ENCODE data around the gene CCDC87. TPM values are rescaled to one million over a fixed set of nuclear protein-coding genes. Genes with fewer than 3 reads are reported as not detected.
A peak's percentile ranks its signal among the peaks of the same experiment; 100 is the strongest.
"Not testable (repeated sequence)": the region's sequence is repeated elsewhere in the genome, so short reads cannot be mapped to it uniquely, and the experiment has no call there.

CCDC87 gene
- total RNA-seq, 1 experiment from 2014 or later = 2.0 TPM

DNA sequence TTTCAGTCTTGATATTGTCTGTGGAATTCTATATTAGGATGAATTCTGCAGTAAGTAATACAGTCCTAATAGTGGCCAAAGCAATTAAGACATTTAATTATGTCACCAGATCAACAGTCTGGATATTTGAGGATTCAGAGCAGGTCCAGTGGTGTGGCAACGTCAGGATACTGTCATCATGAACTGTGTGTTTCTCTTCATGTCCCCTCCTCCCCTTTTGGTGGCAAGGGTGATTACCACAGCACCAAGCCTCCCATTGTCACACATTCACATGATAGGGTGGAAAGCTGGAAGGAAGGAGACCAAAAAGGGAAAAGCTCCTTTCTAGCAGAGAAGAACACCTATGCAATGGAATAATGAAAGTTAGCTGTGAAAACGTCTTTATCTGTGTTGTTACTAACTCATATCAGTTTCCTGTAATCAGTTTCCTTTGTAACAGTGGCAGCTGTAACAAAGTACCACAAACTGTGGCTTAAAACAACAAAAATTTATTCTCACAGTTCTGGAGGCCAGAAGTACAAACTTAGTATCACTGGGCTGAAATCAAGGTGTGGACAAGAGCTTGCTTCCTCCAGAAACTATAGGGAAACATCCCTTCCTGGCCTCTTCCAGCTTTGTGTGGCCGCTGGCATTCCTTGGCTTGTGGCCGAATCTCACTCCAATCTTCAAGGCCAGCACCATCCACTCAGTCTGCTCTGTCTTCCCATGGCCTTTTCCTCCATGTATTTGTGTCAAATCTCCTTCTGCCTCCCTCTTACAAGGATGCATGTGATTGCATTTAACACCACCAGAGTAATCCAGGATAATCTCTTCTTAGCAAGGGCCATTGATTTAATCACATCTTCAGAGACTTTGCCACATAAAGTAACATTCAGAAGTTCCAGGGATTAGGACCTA, 17.1 kb upstream of the CCDC87 start:
- DNase-seq (ENCODE audit: low read depth, low spot score) = no peak
- ATAC-seq = no peak
- BruUV-seq (replicated peaks) = TSS peak; percentile 46
- Histone ChIP-seq H3K4me3 (ENCODE audit: low read depth in 2 of 2, low read length in 2 of 2) (no peak overlapping the region), H3K27ac (ENCODE audit: low read length) (no peak overlapping the region), H3K4me1 (ENCODE audit: control insufficient read depth, insufficient read depth, low read length) (no peaks in the 10 kb centered on the region), H3K36me3 (ENCODE audit: control insufficient read depth, insufficient read depth, low read length) (no peaks in the 10 kb centered on the region), H3K9me3 (ENCODE audit: control insufficient read depth, insufficient read depth, low read depth, low read length) (no peaks in the 10 kb centered on the region), H3K27me3 (ENCODE audit: control insufficient read depth, insufficient read depth, low read length) (no peaks in the 10 kb centered on the region)
- in situ Hi-C loops (cut with HindIII; ENCODE audit: low pct_unique_long_range_greater_than_20kb, low sequenced_read_pairs) = no loop called here
- TF ChIP-seq TCF7L2 (IDR thresholded peaks at IDR 0.05; ENCODE audit: low read depth, low read length) (no peak), POLR2AphosphoS5 (IDR thresholded peaks at IDR 0.05; ENCODE audit: low read depth, low read length) (no peak), SIN3A (IDR thresholded peaks at IDR 0.05; ENCODE audit: borderline replicate concordance, insufficient read depth, low read depth, low read length) (no peak)
- TF ChIP-seq, protein P1, sequence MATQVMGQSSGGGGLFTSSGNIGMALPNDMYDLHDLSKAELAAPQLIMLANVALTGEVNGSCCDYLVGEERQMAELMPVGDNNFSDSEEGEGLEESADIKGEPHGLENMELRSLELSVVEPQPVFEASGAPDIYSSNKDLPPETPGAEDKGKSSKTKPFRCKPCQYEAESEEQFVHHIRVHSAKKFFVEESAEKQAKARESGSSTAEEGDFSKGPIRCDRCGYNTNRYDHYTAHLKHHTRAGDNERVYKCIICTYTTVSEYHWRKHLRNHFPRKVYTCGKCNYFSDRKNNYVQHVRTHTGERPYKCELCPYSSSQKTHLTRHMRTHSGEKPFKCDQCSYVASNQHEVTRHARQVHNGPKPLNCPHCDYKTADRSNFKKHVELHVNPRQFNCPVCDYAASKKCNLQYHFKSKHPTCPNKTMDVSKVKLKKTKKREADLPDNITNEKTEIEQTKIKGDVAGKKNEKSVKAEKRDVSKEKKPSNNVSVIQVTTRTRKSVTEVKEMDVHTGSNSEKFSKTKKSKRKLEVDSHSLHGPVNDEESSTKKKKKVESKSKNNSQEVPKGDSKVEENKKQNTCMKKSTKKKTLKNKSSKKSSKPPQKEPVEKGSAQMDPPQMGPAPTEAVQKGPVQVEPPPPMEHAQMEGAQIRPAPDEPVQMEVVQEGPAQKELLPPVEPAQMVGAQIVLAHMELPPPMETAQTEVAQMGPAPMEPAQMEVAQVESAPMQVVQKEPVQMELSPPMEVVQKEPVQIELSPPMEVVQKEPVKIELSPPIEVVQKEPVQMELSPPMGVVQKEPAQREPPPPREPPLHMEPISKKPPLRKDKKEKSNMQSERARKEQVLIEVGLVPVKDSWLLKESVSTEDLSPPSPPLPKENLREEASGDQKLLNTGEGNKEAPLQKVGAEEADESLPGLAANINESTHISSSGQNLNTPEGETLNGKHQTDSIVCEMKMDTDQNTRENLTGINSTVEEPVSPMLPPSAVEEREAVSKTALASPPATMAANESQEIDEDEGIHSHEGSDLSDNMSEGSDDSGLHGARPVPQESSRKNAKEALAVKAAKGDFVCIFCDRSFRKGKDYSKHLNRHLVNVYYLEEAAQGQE (IDR thresholded peaks at IDR 0.05; ENCODE audit: insufficient read depth in 1 of 2, low read depth in 2 of 2, low read length in 1 of 2) = no peak
- TF ChIP-seq, protein P2, sequence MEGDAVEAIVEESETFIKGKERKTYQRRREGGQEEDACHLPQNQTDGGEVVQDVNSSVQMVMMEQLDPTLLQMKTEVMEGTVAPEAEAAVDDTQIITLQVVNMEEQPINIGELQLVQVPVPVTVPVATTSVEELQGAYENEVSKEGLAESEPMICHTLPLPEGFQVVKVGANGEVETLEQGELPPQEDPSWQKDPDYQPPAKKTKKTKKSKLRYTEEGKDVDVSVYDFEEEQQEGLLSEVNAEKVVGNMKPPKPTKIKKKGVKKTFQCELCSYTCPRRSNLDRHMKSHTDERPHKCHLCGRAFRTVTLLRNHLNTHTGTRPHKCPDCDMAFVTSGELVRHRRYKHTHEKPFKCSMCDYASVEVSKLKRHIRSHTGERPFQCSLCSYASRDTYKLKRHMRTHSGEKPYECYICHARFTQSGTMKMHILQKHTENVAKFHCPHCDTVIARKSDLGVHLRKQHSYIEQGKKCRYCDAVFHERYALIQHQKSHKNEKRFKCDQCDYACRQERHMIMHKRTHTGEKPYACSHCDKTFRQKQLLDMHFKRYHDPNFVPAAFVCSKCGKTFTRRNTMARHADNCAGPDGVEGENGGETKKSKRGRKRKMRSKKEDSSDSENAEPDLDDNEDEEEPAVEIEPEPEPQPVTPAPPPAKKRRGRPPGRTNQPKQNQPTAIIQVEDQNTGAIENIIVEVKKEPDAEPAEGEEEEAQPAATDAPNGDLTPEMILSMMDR (IDR thresholded peaks at IDR 0.05) = no peak
- intact Hi-C loops (cut with micrococcal nuclease; ENCODE audit: unreplicated experiment) = no loop called here
- CTCF ChIA-PET = no interaction called here
- POLR2A ChIA-PET = no interaction called here

DNA sequence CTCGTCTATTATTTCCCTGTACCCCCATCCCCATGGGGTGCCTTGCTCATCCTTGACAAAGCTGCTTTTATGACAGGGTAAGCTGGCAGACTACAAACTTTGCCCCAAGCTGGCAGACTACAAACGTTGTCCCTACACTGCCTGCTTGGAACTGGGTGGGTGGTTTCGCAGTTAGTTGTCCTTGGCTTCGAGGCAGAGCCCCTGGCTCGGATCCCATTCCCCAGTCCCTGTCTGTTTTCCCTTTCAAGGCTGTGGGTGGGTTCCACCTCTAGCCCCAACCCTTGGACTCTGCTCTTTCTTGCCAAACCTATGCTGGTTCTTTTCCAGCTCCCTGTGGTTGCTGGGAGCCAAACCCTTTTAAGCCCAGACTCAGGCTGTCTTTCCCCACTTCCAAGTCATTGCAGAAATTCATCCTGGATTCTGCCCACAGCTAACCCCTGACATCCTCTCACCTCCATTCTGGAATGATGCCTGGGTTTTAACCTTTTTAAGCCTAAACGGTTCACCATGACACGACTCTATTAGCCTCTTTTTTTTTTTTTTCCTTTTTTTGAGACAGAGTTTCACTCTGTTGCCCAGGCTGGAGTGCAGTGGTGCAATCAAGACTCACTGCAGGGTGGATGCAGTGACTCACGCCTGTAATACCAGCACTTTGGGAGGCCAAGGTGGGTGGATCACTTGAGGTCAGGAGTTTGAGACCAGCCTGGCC, 14.4 kb upstream of the CCDC87 start:
- Histone ChIP-seq H3K4me1 (ENCODE audit: control insufficient read depth, insufficient read depth, low read length) (no peaks in the 10 kb centered on the region), H3K36me3 (ENCODE audit: control insufficient read depth, insufficient read depth, low read length) (no peaks in the 10 kb centered on the region), H3K27ac (ENCODE audit: low read length) (no peak overlapping the region), H3K27me3 (ENCODE audit: control insufficient read depth, insufficient read depth, low read length) (no peaks in the 10 kb centered on the region), H3K4me3 (ENCODE audit: low read depth in 2 of 2, low read length in 2 of 2) (no peak overlapping the region), H3K9me3 (ENCODE audit: control insufficient read depth, insufficient read depth, low read depth, low read length) (no peaks in the 10 kb centered on the region)
- no TSS peak for BruUV-seq (replicated peaks)
- intact Hi-C loops (cut with micrococcal nuclease; ENCODE audit: unreplicated experiment) (no loop called here), in situ Hi-C loops (cut with HindIII; ENCODE audit: low pct_unique_long_range_greater_than_20kb, low sequenced_read_pairs) (no loop called here)
- ChIA-PET POLR2A (interaction anchor here (0.6 kb wide), 1 partner anchor 10 kb away, joined by 3 read pairs; no protein-coding TSS in a partner anchor), CTCF (no interaction called here)
- TF ChIP-seq, protein P1 (IDR thresholded peaks at IDR 0.05; ENCODE audit: insufficient read depth in 1 of 2, low read depth in 2 of 2, low read length in 1 of 2) = no peak
- TF ChIP-seq, protein P2 (IDR thresholded peaks at IDR 0.05) = no peak
- no peak for TF ChIP-seq POLR2AphosphoS5 (IDR thresholded peaks at IDR 0.05; ENCODE audit: low read depth, low read length)
- DNase-seq (ENCODE audit: low read depth, low spot score) = no peak
- no peak for ATAC-seq

DNA sequence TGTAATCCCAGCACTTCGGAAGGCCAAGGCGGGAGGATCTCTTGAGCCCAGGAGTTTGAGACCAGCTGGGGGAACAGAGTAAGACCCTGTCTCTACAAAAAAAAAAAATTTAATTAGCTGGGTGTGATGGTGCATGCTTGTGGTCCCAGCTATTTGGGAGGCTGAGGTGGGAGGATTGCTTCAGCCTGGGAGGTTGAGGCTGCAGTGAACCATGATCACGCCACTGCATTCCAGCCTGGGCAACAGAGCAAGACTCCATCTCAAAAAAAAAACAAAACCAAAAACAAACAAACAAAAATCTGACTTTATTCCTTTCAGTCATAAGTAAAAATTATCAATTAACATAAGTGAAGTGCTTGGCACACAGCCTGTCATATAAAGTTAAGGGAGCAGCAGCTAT, 13.7 kb upstream of the CCDC87 start:
- in situ Hi-C loops (cut with HindIII; ENCODE audit: low pct_unique_long_range_greater_than_20kb, low sequenced_read_pairs); H3K27ac ChIP-seq (ENCODE audit: low read length); BruUV-seq (replicated peaks); H3K4me1 ChIP-seq (ENCODE audit: control insufficient read depth, insufficient read depth, low read length); ATAC-seq; H3K9me3 ChIP-seq (ENCODE audit: control insufficient read depth, insufficient read depth, low read depth, low read length); DNase-seq (ENCODE audit: low read depth, low spot score); H3K4me3 ChIP-seq (ENCODE audit: low read depth in 2 of 2, low read length in 2 of 2); CTCF ChIA-PET; H3K36me3 ChIP-seq (ENCODE audit: control insufficient read depth, insufficient read depth, low read length); H3K27me3 ChIP-seq (ENCODE audit: control insufficient read depth, insufficient read depth, low read length); intact Hi-C loops (cut with micrococcal nuclease; ENCODE audit: unreplicated experiment): not testable (repeated sequence)
- POLR2A ChIA-PET = interaction anchor here (0.6 kb wide), 1 partner anchor 11 kb away, joined by 3 read pairs; no protein-coding TSS in a partner anchor

All from Panc1 (cell line).